ENCODE results near the gene ATP6V0C. TPM values are rescaled to one million over a fixed set of nuclear protein-coding genes. Genes with fewer than 3 reads are reported as not detected.
"Not testable (repeated sequence)": the region's sequence is repeated elsewhere in the genome, so short reads cannot be mapped to it uniquely, and the experiment has no call there.

The ATP6V0C gene
- total RNA-seq, 1 experiment from 2014 or later = 31.2 TPM

DNA sequence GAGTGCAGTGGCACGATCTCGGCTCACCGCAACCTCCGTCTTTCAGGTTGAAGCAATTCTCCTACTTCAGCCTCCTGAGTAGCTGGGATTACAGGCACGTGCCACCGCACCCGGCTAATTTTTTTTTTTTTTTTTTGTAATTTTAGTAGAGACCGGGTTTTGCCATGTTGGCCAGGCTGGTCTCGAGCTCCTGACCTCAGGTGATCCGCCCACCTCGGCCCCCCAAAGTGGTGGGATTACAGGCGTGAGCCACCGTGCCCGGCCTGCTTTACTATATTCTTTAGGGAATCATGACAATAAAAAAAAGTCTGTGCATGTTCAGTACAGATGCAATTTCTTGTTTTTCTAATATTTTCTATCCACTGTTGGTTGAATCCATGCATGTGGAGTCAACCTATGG, 30.0 kb downstream of the ATP6V0C start:
- DNase-seq (ENCODE audit: low read depth) = not testable (repeated sequence)

GRCh38 chr16:2550283-2550878, 36.6 kb downstream of the ATP6V0C start:
- not testable (repeated sequence) for DNase-seq (ENCODE audit: low read depth)

DNA sequence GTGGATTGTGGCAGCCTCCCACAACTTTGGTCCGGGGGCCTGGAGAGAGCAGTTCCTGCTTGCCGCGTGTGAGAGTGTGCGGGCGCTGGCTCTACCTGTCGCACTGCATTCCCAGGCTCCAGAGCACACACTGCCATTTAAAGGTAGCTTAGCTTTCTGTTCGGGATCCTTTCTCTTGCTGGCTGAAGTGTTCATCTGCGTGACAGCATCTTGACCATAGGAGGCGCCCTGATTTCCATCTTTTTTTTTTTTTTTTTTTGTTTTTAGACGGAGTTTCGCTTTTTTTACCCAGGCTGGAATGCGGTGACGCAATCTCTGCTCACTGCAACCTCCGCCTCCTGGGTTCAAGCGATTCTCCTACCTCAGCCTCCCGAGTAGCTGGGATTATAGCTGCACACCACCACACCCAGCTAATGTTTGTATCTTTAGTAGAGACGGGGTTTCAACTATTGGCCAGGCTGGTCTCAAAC, 37.7 kb downstream of the ATP6V0C start:
- DNase-seq (ENCODE audit: low read depth) = not testable (repeated sequence)

GRCh38 chr16:2554709-2555425, 41.1 kb downstream of the ATP6V0C start:
- DNase-seq (ENCODE audit: low read depth) = not testable (repeated sequence)

DNA sequence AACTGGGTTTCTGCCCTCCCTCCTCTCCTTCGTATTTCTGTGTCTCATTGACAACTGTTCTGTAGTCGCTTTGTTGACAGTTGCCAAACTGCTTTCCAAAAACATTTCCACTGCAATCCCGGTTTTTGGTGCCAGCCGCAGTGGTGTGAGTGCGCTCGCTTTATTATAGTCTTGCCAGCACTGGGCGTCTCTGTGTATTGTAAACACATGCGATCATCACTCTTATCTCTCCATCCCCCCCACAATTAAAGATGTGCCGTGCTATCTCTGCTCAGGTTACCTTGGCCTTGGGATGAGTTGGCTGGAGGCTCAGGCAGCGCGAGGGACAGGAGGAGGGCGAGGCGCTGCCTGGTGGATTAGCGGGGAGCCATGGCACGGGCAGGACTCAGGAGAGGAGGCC, 43.4 kb downstream of the ATP6V0C start:
- not testable (repeated sequence) for DNase-seq (ENCODE audit: low read depth)

DNA sequence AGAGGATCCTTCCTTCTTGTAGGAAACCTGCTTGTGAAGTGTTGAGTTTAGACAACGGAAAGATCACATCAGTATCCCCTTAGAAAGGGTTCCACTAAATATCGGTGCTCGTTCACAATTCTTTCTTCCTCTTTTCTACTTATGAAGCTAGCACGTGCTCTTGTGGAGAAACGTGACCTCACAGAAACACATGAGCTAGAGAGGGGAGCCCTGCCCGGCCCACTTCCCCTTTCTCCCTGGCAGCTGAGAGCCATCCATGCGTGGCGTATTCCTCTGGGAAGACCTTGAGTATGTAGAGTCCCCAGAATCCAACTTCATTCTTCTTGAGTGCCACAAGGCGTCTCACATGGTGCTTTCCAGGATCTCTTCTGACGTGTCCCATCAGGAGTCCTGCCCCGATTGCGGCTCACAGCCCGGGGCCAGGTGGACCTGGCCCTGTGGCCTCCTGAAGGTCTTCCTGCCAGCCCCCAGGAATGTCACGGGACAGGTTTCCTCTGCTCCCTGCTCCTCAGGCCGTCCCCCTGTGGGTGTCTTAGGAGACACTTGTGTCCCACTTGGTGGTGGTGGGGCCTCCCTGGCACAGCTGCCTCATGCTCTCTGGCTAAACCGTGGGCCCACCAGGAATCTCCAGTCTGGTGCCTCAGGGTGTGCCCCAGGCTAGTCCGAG, 46.5 kb downstream of the ATP6V0C start:
- DNase-seq (ENCODE audit: low read depth) = not testable (repeated sequence)

GRCh38 chr16:2560798-2561133, 47.0 kb downstream of the ATP6V0C start:
- not testable (repeated sequence) for DNase-seq (ENCODE audit: low read depth)

DNA sequence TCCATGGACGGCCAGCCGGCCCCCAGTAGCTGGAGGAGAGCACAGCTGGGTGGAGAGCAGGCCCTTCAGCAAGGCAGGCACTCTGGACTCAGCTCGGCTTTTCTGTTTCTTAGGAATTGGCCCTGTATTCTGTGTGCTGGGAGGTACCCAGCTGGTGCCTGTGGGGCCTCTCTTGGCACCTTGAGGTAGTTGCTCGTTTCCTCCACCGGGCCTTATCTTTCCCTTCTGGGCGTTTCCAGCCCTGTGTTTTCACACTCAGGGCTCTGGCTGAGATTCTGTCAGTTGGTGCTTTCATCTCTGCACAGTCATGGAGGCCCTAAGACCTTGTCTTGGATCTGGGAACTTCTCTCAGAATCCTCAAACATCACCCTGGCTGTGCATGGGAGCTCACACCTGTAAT, 53.8 kb downstream of the ATP6V0C start:
- DNase-seq (ENCODE audit: low read depth) = not testable (repeated sequence)

DNA sequence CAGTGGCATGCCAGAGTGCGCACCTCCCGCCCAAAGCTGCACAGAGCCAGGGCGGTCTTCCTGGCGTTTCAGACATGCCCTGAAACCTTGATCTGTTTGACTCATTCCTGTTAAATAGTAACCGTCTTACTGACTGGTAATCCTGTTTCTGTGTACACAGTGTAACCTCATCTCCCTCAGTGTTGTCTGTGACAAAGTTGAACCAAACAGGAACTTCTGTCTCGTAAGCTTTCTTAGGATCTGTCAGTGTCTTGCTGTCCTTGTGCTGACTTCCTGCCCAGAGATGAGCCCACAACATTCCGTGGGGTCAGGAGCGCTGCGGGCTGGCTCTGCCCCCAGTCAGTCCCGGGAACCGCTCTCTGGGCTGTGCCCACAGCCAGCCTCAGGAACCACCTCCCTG, 54.8 kb downstream of the ATP6V0C start:
- DNase-seq (ENCODE audit: low read depth) = not testable (repeated sequence)

Other genes with a start within 250 kb of the ATP6V0C start
- gene RNPS1, start 245.8 kb upstream of the ATP6V0C start, total RNA-seq (2014; rRNA removed; shearing (Covaris generic)) = 147 and 161 TPM in 2 replicates
- gene ABCA3, start 173.2 kb upstream of the ATP6V0C start, total RNA-seq (2014; rRNA removed; shearing (Covaris generic)) = 5.5 and 5.9 TPM in 2 replicates
- gene CCNF, start 84.5 kb upstream of the ATP6V0C start, total RNA-seq (2014; rRNA removed; shearing (Covaris generic)) = 36.3 and 37.3 TPM in 2 replicates
- 21.1 and 29.3 TPM in 2 replicates for gene TEDC2, start 53.8 kb upstream of the ATP6V0C start, total RNA-seq (2014; rRNA removed; shearing (Covaris generic))
- gene NTN3, start 42.7 kb upstream of the ATP6V0C start, total RNA-seq (2014; rRNA removed; shearing (Covaris generic)) = not detected in 2 replicates
- gene TBC1D24, start 38.8 kb upstream of the ATP6V0C start, total RNA-seq (2014; rRNA removed; shearing (Covaris generic)) = 5.6 and 6.8 TPM in 2 replicates
- 11.7 and 22.0 TPM in 2 replicates for gene AMDHD2, start 6.4 kb downstream of the ATP6V0C start, total RNA-seq (2014; rRNA removed; shearing (Covaris generic))
- not detected in 2 replicates for gene CEMP1, start 17.5 kb downstream of the ATP6V0C start, total RNA-seq (2014; rRNA removed; shearing (Covaris generic))
- gene PDPK1, start 24.1 kb downstream of the ATP6V0C start, total RNA-seq (2014; rRNA removed; shearing (Covaris generic)) = 10.5 and 12.8 TPM in 2 replicates
- gene KCTD5, start 168.6 kb downstream of the ATP6V0C start, total RNA-seq (2014; rRNA removed; shearing (Covaris generic)) = 22.9 and 27.4 TPM in 2 replicates
- gene PRSS27, start 206.3 kb downstream of the ATP6V0C start, total RNA-seq (2014; rRNA removed; shearing (Covaris generic)) = 0.06 TPM in 1 of 2 replicates, not detected in the other
- 18.3 and 32.6 TPM in 2 replicates for gene SRRM2, start 238.7 kb downstream of the ATP6V0C start, total RNA-seq (2014; rRNA removed; shearing (Covaris generic))